ENCODE results near the gene HNRNPH2.

The HNRNPH2 gene, protein sequence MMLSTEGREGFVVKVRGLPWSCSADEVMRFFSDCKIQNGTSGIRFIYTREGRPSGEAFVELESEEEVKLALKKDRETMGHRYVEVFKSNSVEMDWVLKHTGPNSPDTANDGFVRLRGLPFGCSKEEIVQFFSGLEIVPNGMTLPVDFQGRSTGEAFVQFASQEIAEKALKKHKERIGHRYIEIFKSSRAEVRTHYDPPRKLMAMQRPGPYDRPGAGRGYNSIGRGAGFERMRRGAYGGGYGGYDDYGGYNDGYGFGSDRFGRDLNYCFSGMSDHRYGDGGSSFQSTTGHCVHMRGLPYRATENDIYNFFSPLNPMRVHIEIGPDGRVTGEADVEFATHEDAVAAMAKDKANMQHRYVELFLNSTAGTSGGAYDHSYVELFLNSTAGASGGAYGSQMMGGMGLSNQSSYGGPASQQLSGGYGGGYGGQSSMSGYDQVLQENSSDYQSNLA

DNA sequence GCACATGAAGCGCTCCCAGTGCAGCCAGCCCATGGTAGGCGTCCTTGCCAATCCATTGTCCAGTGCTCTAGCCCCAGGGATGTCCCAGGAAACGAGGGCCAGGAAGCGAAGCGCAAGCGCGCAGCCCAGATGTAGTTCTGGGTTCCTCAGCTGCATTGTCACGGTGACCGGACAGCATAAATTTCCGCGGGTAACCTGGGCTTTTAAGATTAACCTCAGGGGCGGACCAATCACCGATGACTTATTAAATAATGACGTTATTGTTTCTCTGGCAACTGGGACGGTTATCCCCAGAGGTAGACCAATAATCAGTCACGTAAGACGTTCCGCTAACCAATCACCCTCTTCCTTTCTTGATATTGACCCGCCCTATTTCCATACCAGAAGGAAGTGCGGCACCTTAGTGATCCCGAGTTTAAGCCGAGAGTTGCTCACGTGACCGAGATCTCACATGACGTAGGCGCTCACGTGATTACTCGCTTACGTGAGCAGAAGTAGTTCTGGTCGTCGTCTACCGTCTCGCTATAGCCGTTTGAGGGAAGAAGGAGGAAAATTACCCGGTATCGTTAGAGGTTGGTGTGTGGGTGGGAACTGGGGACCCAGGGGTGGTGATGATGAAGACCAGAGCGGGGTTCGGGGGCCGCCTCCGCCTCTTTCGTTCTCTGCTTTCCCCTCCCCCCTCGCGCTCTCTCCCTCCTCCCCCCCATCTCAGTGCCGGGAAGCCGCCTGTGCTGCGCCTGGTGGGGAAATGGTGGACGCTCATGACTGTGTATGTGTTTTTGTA is at the start of gene HNRNPH2, which contains the start of gene GLA:
Gene HNRNPH2 (plus strand): TSS at position 475 of the 784 bp plus-strand sequence. CDS start 3,767 bp downstream, outside the sequence.
Gene GLA (minus strand): TSS at position 178 of the 784 bp plus-strand sequence. CDS start 22 bp downstream, at position 156.
- peak; percentile 79 for DNase-seq

DNA sequence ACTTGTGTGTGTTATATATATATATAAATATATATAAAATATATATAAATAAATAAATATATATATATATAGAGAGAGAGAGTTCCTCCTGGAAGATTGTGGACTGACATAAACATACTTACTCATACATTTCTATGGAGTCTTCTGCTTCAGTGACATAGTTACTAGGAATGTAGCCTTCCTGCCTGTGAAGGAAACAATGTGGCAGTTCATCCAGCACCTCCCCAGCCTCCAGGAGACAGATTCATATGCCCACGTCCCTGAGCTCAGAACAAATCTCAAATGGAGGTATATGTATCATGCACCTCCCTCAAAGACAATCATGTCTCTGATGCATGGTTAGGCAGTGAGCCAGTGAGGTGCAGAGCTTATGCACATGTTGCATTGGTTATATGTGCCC is 48.1 kb upstream of the HNRNPH2 start:
- DNase-seq: no peak

DNA sequence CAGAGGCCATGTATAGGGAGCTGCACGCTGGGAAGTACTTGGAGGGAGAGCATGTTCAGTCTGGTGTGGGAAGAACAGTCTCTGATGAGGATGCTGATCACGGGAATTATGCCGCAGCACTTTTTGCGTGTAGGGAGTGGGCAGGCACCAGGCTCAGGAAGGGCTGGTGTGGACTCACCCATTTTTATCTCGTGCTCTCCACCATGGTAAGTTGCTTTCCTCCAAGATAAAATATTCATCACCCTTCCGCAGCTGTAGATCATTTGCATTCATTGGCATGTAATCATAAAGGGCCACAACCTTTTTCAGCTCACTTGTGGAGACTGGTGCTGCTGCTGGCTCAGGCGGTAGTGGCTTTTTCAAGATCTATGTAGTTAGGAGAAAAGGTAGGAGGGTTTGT is 47.6 kb upstream of the HNRNPH2 start:
- no peak for DNase-seq

DNA sequence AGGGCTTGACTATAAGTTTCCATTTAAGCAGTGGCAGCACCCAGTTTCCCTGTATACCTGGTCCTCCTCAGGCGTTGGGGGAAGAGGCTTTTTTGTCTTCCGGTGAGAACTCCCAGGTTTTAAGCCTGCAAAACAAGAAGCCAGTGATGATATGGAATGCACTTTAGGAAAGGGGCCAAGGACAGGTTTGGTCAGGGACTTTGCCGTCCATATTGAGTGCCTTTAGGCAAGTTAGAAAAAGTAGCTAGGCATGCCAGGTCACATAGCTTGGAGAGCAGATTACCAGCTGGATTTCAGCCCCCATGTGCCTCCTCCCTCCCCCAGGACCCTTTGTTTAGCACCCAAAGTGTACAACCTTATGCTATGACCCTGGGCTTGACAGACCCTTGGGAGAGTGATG is 45.9 kb upstream of the HNRNPH2 start:
- DNase-seq: no peak

DNA sequence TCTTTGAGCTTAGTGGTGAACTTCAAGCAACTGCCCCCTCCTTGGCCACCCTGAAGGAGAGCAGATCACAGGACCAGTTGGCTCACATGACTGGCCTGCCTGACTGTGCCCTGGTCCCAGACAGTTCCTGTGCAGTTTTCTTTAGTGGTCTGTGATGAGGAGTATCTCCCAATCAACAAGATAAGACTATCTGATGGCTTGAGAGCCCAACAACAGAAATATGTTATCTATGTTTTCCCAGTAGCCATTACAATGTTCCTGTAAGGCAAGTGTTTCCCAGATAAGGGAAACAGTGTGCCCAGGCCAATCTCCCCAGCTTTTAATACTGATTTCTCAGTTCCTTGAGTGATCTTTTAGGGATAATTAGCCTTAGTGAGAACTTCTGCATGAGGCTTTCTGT is 45.3 kb upstream of the HNRNPH2 start:
- no peak for DNase-seq

DNA sequence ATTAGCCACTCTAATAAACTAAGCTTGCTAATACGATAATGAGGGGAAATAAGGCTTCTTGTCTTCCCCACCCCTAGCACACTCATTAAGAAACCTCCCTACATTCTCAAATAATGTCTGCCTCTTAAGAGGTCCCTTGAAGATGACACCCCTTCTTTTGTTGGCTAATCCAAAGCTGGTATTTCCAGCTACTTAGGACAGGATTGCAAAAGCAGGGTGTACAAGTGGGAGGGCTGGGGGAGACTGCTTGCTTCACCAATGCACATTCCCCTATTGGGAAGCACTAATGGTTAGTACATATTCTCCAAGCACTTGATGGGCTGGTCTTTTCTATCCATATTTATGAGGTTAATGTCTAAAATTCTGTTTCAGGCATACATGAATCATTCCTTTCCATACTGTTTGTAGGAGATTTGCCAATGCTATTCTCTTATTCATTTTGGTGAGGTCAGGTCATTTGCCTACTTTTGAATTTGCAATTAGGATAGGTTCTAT is 42.7 kb upstream of the HNRNPH2 start:
- DNase-seq: no peak

DNA sequence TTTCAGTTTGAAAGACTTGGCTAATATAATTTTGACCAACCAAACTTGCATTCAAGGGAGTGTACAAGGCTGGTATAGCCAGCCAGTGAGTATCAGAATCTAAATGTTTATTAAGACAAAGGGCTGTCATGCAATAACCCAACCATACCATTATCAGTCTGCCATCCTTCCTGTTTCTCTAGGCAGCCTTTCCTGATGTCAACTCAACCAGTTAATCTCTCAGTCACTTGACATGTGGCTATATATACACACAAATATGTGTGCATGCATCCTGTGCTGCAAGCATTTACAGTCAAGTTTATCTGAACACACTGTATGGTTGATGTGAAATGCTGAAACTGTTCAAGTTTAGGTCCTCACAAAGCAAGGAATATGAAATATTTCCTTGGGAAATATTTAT is 39.2 kb upstream of the HNRNPH2 start:
- no peak for DNase-seq

DNA sequence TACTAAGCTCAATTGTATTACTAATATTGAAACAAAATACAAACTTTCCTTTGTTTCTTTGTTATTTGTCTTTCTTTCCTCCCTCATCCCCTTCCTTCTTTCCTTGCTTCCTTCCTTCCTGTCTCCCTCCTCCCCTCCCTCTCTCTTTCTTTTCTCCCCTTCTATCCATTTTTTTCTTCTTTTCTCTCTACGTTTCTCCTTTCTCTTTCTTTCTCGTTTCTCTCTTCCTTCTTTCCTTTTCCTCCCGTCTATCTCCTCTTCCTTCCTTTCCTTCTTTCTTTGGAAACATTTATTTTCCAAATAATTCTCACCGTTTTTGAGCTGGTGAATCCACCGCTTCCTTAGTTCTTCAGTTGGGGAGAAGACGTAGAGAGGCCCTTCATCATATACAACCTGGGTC is 38.3 kb upstream of the HNRNPH2 start:
- DNase-seq: no peak

DNA sequence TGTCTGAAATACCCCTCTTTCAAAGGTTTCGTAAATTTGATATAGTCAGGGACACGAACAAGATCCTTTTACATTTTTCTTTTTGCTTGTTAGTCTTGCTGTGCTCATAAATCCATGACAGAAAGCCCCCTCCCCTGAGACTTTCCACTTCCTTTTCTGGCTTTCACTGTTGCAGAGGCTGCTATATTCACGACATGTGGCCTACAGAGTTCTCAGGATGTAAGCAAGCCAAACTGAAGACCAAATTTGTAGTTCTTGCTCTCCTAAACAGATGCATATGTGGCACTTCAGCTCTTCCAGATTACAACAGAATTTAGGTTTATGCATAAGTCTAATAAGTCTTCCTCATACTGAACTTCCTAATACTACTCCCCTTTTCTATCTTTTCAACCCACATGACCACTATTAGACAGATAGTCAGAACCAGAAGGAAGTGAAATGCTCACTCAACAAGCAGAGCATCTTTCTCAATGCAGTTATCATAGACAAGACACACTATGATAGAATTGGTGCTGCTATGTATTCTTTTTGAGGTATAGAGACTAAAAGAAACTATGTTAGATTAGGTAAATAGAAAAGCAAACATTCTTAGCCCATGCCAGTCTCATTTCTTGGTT is 37.0 kb upstream of the HNRNPH2 start:
- no peak for DNase-seq

DNA sequence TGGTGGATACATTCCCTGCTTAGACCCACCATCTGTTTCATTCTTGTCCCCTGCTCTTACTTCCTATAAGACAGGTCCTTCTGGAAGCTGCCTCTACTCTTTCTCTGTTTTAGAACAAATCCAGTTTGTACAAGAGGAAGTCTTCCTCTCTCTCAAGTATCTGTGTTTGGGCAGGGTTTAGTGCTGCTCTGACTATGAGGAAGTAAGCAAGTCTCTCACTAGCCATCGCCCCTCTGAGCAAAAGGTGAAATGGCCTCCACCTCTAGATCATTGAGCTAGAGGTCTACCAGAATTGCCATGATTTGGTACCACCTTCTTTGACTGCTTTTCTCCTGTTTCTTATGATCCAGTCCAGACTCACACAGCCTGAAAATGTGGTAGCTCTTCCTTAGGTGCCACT is 30.5 kb upstream of the HNRNPH2 start:
- no peak for DNase-seq

DNA sequence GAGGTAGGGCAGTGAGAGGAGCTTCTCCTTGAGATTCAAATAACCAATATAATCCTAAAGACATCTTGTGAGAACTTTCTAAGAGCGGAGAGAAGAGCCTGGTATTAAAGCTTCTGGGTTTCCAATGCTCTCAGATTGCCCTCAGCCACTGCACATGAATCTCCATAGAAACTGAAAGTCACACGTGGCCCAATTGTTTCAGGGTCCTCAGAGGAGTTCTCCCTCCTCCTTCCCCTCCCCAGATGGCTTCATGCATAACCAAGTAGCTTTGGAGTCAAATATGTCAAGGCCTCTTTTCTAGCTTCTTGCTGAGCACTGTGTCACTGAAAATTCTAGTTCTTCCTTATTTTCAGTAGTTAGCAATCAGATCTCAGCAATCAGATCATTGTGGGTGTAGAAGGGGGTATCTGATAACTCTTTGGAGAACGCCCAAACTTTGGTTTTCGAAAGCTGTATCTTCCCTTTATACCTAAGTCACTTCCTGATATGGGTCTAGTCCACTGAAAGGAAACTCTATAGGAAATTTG is 24.3 kb upstream of the HNRNPH2 start:
- no peak for DNase-seq

DNA sequence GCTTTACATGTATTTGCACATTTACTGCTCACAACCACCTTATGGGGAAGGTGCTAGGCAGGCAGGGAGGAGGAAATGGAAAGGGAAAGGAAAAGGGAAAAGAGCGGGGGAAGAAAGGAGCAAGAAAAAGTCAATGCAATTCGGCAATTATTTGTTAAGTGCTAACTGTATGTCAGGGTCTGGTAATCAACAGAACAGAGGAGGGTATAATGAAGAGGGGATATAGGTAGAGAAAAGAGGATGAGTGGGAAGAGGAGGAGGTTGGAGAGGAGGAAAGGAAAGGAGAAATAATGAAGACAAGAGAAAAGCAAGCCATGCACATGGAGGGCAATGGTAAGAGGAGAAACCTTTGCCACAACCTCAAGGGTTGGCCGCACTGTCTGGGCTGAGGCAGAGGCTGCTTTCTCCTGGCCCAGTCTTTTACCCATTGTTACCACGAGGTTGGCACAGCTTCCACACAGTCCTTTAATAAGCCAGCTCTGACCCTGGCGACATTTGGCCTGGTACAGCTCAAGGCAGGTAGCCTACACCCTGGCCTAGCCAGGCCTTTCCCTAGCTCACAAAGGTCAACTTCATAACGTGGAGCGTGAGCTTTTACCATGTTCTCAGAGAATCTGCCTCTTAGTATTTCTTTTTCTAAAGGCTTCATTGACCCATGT is 22.9 kb upstream of the HNRNPH2 start:
- no peak for DNase-seq

DNA sequence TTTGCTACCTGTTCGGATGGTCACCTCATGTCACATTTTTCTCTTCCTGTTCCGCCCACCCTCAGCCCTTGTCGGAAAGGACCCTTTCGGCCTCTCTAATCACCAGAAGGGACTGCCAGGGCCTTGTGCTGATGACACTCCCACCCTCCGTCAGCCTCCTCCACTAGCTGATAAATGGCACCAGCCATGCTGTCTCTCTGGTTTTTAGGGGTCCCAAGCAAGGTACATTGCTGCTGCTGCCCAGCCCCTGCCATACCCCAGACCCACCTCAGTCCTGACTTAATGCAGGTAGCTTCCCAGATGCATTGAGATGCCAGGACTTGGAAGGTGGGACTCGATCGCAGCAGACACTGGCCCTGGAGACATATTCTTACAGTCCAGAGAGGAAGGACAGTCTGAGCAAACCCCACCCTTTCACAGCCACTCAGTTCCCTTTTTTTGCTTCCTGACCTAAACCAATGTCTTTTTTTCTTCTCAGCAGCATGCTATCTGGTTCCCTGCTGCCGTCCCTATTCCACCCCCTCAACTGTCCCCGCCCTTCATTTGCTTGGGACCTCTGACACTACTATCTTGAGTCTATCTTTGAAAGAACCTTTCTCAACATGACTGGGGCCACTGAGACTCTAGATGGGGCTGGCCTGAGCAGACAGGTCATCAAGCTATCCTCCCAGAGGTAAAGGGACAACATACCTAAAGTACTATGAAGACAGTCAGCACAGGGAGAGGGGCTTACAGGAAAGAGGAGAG is 22.1 kb upstream of the HNRNPH2 start, which contains the start of gene BTK:
Gene BTK (minus strand): TSS at position 397 of the 747 bp plus-strand sequence. CDS start 10,907 bp downstream, outside the sequence.
- DNase-seq: no peak

DNA sequence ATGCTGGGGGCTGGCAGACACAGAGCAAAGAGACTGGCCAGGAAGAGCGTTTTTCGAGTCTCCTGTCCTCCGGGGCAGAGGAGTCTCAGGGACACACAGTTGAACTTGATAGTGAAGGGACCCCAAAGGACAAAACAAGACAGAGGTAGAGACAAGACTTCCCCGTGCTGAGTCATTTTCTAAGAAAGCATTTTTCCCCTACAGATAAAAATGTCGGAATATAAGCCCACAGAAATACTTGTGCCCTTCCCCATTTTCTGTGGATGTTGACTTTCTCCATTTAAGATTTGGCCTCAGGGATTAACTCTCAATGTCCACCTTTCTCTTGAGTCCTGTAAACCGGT is 21.5 kb upstream of the HNRNPH2 start:
- no peak for DNase-seq

DNA sequence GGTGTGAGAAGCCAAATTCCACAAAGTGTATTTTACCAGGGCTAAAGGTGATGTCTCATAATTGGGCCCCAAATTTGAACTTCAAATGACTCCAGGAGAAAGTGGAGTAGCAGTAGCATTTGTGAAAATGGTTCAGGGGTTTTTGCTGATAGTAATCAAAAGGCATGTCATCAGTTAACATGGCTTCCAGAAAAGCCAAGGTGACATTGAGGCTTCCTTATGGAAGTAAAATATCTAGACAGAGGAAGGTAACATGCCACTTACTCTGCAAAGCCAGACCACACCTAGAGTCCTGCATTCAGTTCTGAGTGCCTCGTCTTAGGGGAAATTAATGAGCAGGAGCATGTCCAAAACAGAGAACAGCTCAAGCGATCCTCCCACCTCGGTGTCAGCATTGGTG is 19.4 kb upstream of the HNRNPH2 start:
- DNase-seq: no peak

DNA sequence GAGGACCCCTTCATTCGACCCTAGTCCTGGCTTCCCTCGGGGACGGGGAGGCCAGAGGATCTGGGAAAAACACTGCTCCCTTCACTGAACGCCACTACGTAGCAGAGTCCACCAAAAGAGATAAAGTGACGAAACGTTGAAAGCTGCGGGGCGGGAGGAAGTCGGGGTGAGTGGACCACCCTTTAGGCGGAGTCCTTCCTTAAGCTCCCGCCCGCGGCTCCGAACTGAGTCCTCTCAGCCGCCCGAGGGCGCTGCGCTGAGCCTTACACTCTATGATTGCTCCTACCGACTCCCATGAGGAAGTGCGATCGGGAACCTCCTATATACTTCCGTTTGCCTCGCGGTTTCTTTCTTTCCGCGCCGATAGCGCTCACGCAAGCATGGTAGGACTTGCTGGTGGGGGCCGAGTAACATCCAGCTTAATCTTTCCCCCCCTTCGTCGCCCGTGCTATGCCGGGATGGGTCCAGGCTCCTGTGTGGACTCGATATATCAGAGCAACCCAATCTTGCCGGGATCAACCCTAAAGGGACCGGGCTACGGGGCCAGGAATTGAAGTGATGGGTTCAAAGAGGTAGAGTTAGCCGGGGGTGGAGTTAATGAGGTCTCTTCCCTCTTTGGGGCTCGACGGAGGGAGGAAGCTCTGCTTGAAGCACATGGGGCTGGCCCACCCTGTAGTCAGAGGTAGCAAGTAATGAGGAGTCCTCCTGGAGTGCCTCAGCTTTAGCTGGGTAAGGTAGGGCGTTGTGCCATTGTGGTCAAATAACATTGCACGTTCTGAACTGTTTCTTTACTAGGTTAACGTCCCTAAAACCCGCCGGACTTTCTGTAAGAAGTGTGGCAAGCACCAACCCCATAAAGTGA is 17.1 kb upstream of the HNRNPH2 start, which contains the start of gene RPL36A:
Gene RPL36A (plus strand): TSS at position 348 of the 862 bp plus-strand sequence. CDS start 33 bp downstream, at position 381.
- peak; percentile 70 for DNase-seq

DNA sequence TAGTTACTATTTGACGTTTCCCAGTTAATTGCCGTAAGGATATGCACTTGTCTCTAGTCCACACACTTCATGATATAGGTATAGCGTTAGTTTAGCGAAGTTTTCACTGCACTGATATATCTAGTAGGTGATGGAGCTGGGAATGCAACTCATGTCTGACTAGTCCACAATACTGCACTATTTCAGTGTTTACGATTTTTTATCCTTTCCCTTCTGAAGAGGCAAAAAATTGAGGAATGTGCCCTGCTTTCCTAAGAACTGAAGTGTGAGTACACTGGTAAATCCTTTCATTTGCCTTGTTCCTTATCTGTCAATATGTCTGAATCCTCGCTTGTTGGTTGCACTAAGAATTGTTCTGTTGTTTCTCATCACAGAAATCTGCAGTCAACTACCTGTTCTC is 16.2 kb upstream of the HNRNPH2 start:
- no peak for DNase-seq

DNA sequence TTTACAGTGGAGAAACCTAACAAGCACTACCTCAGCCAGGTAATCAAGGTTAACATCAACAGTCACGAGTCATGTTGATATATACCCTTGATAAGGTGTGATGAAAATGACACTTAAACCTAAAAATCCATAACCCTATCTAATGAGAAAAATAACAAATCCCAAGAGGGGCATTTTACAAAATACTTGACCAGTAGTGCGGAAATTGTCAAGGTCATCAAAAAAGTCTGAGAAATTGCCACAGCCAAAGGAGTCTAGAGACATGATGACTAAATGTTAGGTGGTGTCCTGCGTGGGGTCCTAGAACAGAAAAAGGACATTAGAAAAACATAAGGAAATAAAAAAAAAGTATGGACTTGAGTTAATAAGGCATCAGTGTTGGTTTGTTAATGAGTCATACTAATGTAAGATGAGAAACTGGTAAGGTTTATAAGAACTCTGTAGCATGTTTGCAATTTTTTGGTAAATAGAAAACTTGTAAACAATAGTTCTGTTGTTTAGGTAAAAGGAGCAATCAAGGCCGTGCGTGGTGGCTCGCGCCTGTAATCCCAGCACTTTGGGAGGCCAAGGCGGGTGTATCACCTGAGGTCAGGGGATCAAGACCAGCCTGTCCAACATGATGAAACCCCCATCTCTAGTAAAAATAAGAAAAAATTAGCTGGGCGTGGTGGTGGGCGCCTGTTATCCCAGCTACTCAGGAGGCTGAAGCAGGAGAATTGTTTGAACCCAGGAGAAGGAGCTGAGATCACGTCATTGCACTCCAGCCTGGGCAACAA is 14.3 kb upstream of the HNRNPH2 start:
- DNase-seq: no peak

DNA sequence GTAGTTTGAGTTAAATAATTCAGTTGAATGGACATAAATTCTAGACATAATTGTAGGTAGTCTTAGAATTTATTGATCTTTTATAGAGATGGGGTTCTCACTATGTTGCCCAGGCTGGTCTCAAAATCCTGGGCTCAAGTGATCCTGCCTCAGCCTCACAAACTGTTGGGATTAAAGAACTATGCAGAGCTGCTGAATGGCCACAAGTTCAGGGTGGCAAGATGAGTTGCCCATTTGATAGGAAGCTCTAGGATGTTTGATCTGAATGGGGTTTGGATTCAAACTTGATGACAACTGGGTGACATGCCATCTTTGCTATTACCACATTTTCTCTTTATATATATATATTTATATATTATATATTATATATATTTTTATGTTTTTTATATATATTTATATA is 13.7 kb upstream of the HNRNPH2 start:
- DNase-seq: no peak

DNA sequence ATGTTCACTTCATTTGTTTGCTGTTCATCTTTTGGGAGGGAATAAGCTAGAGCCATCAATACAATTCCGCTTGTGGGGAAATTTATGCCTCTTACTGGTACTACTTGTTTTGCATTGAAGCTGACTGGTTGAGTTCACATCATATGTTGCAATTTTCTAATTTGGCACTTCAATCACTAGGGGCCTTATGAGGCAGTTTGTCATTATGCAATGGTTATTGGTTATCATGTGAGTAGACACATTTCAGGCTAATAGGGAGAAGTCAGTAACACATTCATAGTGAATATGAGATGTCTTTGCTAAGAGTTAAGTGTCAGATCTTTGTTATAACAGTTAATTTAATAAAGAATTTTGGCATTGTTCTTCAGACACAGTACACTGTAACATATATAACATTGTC is 12.2 kb upstream of the HNRNPH2 start:
- no peak for DNase-seq
